Endodermal cell (in vitro differentiated cells): ENCODE data around the gene MAPK8IP1. TPM values are rescaled to one million over a fixed set of nuclear protein-coding genes. Genes with fewer than 3 reads are reported as not detected.

Experiments
- DNase-seq: peaks from one replicate; pipeline ENCODE4 v3.0.0-alpha.2; 2017
- H3K27ac ChIP-seq: 2 replicates; pipeline ENCODE4 v1.5.1; 2013; ENCODE audit warnings: mild to moderate bottlenecking, low read depth, low read length, moderate library complexity
- H3K27me3 ChIP-seq: 2 replicates; pipeline ENCODE4 v1.6.1; 2013; ENCODE audit warnings: mild to moderate bottlenecking, low read length, moderate library complexity; ENCODE audit not compliant: insufficient read depth, control insufficient read depth, poor library complexity, severe bottlenecking
- H3K36me3 ChIP-seq: 2 replicates; pipeline ENCODE4 v1.7.0; 2013; ENCODE audit warnings: mild to moderate bottlenecking, low read length, moderate library complexity; ENCODE audit not compliant: control insufficient read depth, insufficient read depth
- H3K4me1 ChIP-seq: one replicate; pipeline ENCODE4 v1.7.0; 2013; ENCODE audit warnings: low read length; ENCODE audit not compliant: control insufficient read depth, insufficient read depth
- H3K4me3 ChIP-seq: 2 replicates; pipeline ENCODE4 v1.5.1; 2013; ENCODE audit warnings: mild to moderate bottlenecking, low read length, moderate library complexity
- H3K9ac ChIP-seq: 2 replicates; pipeline ENCODE4 v1.6.1; 2013; ENCODE audit warnings: mild to moderate bottlenecking, low read length, moderate library complexity; ENCODE audit not compliant: poor library complexity, severe bottlenecking; ENCODE audit errors: extremely low read depth
- H3K9me3 ChIP-seq: 2 replicates; pipeline ENCODE4 v1.6.1; 2013; ENCODE audit warnings: mild to moderate bottlenecking, low read length, moderate library complexity; ENCODE audit not compliant: control insufficient read depth
- H3K27ac Mint-ChIP-seq: 2 replicates; pipeline ENCODE4 v1.8.0; 2020; ENCODE audit warnings: mixed read lengths
- H3K27me3 Mint-ChIP-seq: 2 replicates; pipeline ENCODE4 v1.8.0; 2021; ENCODE audit warnings: mild to moderate bottlenecking, mixed read lengths; ENCODE audit not compliant: insufficient read depth
- H3K36me3 Mint-ChIP-seq: 2 replicates; pipeline ENCODE4 v1.8.0; 2020; ENCODE audit warnings: low read depth, mixed read lengths
- H3K4me1 Mint-ChIP-seq: 2 replicates; pipeline ENCODE4 v1.8.0; 2020; ENCODE audit warnings: mixed read lengths
- H3K4me3 Mint-ChIP-seq: 2 replicates; pipeline ENCODE4 v1.8.0; 2020; ENCODE audit warnings: mild to moderate bottlenecking, moderate library complexity, mixed read lengths
- H3K9me3 Mint-ChIP-seq: 2 replicates; pipeline ENCODE4 v1.8.0; 2020; ENCODE audit warnings: mild to moderate bottlenecking, mixed read lengths
- CTCF ChIP-seq: fragments of 200-600 bp; sonication (generic); conservative IDR thresholded peaks from 2 replicates; pipeline ENCODE4 v1.5.0; 2021; ENCODE audit warnings: antibody characterized with exemption, mild to moderate bottlenecking
- WGBS, 2 experiments: methylation state at CpG; one replicate each; pipeline versions ENCODE4 v1.1.5 to v1.1.7; 2013; ENCODE audit warnings: missing lambda C conversion rate in 2 of 2, mixed read lengths in 1 of 2; ENCODE audit not compliant: insufficient coverage in 1 of 2, insufficient read length in 1 of 2; 5-methylcytosine and 5-hydroxymethylcytosine counted together
- total RNA-seq, 2 donors: library from RNA; stranded (reverse); fragmentation: NEBNext Ultra II Directional in 1 of 2; extraction: Animal tissue kit (Norgen Biotek cat#: 25700) in 1 of 2; gene quantifications; 2 replicates in 1 of 2; 3 replicates in 1 of 2; pipeline ENCODE4 v1.2.1, GENCODE V29; 2021

MAPK8IP1 gene
- total RNA-seq, 2 donors from 2014 or later, result 11.2 to 12.8 TPM

- Mint-ChIP-seq H3K4me1 (peaks cover 3% of the 10 kb centered on the region), H3K27me3 (peaks cover 4% of the 10 kb centered on the region), H3K27ac (no peak overlapping the region), H3K36me3 (no peaks in the 10 kb centered on the region), H3K4me3 (no peak overlapping the region), H3K9me3 (no peaks in the 10 kb centered on the region)
- Histone ChIP-seq H3K9me3 (no peaks in the 10 kb centered on the region), H3K9ac (no peak overlapping the region), H3K36me3 (no peaks in the 10 kb centered on the region), H3K4me3 (no peak overlapping the region), H3K27ac (no peak overlapping the region), H3K4me1 (peaks cover 4% of the 10 kb centered on the region), H3K27me3 (peaks cover 10% of the 10 kb centered on the region)
- no peak for DNase-seq
- no peak for TF ChIP-seq CTCF
- WGBS, 2 experiments, result 78 to 90% methylated on average over 2 to 5 of the region's 5 CpGs
Observed at GRCh38 chr11:45892856-45893255, 7.4 kb downstream of the MAPK8IP1 start.

- peaks cover 16% of the 10 kb centered on the region for H3K27me3 ChIP-seq
- no peaks in the 10 kb centered on the region for H3K9me3 ChIP-seq
- Mint-ChIP-seq H3K9me3 (no peaks in the 10 kb centered on the region), H3K27me3 (peaks cover 5% of the 10 kb centered on the region), H3K4me3 (no peak overlapping the region), H3K27ac (no peak overlapping the region), H3K36me3 (no peaks in the 10 kb centered on the region), H3K4me1 (peaks cover 3% of the 10 kb centered on the region)
- WGBS, 2 experiments, result 85 to 92% methylated on average over 6 of the region's 6 CpGs
- H3K36me3 ChIP-seq, result no peaks in the 10 kb centered on the region
- no peak overlapping the region for H3K4me3 ChIP-seq
- no peak overlapping the region for H3K9ac ChIP-seq
- peaks cover 4% of the 10 kb centered on the region for H3K4me1 ChIP-seq
- no peak for DNase-seq
- no peak for TF ChIP-seq CTCF
- no peak overlapping the region for H3K27ac ChIP-seq
Observed at GRCh38 chr11:45894555-45895247, 9.2 kb downstream of the MAPK8IP1 start.

- Mint-ChIP-seq H3K4me3 (no peak overlapping the region), H3K4me1 (peaks cover 7% of the 10 kb centered on the region), H3K9me3 (no peaks in the 10 kb centered on the region), H3K36me3 (no peaks in the 10 kb centered on the region), H3K27ac (no peak overlapping the region), H3K27me3 (peaks cover 9% of the 10 kb centered on the region)
- H3K9me3 ChIP-seq, result no peaks in the 10 kb centered on the region
- DNase-seq, result no peak
- H3K9ac ChIP-seq, result no peak overlapping the region
- H3K27ac ChIP-seq, result peak overlapping the region; percentile 60
- H3K27me3 ChIP-seq, result peaks cover 21% of the 10 kb centered on the region
- peaks cover 4% of the 10 kb centered on the region for H3K4me1 ChIP-seq
- WGBS, 2 experiments, result 94 to 98% methylated on average over 5 to 6 of the region's 8 CpGs
- no peak for TF ChIP-seq CTCF
- H3K4me3 ChIP-seq, result no peak overlapping the region
- no peaks in the 10 kb centered on the region for H3K36me3 ChIP-seq
Observed at GRCh38 chr11:45895553-45896259, 10.3 kb downstream of the MAPK8IP1 start.
